Measurements from ENCODE around the gene PRCP.

- TF ChIP-seq CTCF (conservative IDR thresholded peaks at IDR 0.05) (no peak), ZFX (IDR thresholded peaks at IDR 0.05) (no peak)
Observed at GRCh38 chr11:82811369-82811768, 88.9 kb downstream of the PRCP start.
